Lower leg skin (tissue), 4 donors: Measurements from ENCODE around the gene TKTL1. TPM values are rescaled to one million over a fixed set of nuclear protein-coding genes. Genes with fewer than 3 reads are reported as not detected.

Experiments used
- DNase-seq, 2 donors: peaks; one replicate each; pipeline ENCODE4 v3.0.0-alpha.2; 2019; ENCODE audit warnings: low spot score in 2 of 2
- H3K4me3 ChIP-seq: fragments of 200-600 bp; sonication (generic); 2 replicates; pipeline ENCODE4 v1.5.1; 2017; ENCODE audit warnings: mild to moderate bottlenecking, low read depth; ENCODE audit not compliant: poor library complexity, severe bottlenecking
- CTCF ChIP-seq, 3 donors: fragments of 450-650 bp; IDR thresholded peaks; one replicate each; pipeline ENCODE4 v1.5.1; 2016; ENCODE audit warnings: antibody characterized with exemption in 3 of 3, mild to moderate bottlenecking in 3 of 3, moderate library complexity in 2 of 3
- POLR2A ChIP-seq, 2 donors: fragments of 450-650 bp; IDR thresholded peaks; one replicate each; pipeline ENCODE4 v1.6.1; 2016 to 2017; ENCODE audit warnings: antibody characterized with exemption in 2 of 2, mild to moderate bottlenecking in 1 of 2, moderate library complexity in 1 of 2
- WGBS, 2 donors: methylation state at CpG; one replicate each; pipeline ENCODE4 v1.1.5; 2018; 5-methylcytosine and 5-hydroxymethylcytosine counted together
- intact Hi-C: fragments of 100-400 bp; cut with DNase I; formaldehyde crosslinking; loops from one replicate; pipeline ENCODE4 v1.15.0; 2023; ENCODE audit warnings: low total_unique reads
- total RNA-seq, 4 donors: library from RNA; depleted of rRNA; stranded (reverse); fragments of >200 nt; gene quantifications; one replicate each; pipeline ENCODE4 v1.1.0, GENCODE V29; 2016

Gene TKTL1
- total RNA-seq, 4 donors from 2014 or later = 0.42 to 1.1 (median 0.46) TPM; not detected in 1

GRCh38 chrX:154327038-154327820, 31.6 kb downstream of the TKTL1 start:
- no peak overlapping the region for H3K4me3 ChIP-seq
- 16 to 43% methylated on average over 11 of the region's 11 CpGs for WGBS, 2 donors
- no peak for DNase-seq
- no peak for TF ChIP-seq CTCF (IDR thresholded peaks at IDR 0.05)
- no peak for TF ChIP-seq POLR2A (IDR thresholded peaks at IDR 0.05)
- intact Hi-C loops = no loop called here

- no peak for DNase-seq
- no peak for TF ChIP-seq CTCF (IDR thresholded peaks at IDR 0.05)
- TF ChIP-seq POLR2A (IDR thresholded peaks at IDR 0.05) = no peak
- 89 to 93% methylated on average over 3 to 5 of the region's 5 CpGs for whole genome bisulfite sequencing, 2 donors
- no peak overlapping the region for H3K4me3 ChIP-seq
- intact Hi-C loops = no loop called here
Measured at GRCh38 chrX:154328646-154329045, 33.1 kb downstream of the TKTL1 start.

- no peak for TF ChIP-seq CTCF (IDR thresholded peaks at IDR 0.05)
- TF ChIP-seq POLR2A (IDR thresholded peaks at IDR 0.05) = no peak
- no peak overlapping the region for H3K4me3 ChIP-seq
- intact Hi-C loops = no loop called here
- WGBS, 2 donors = 82 to 92% methylated on average over 10 of the region's 10 CpGs
- no peak for DNase-seq
Measured at GRCh38 chrX:154329294-154329693, 33.7 kb downstream of the TKTL1 start.

GRCh38 chrX:154332561-154332960, 37.0 kb downstream of the TKTL1 start:
- DNase-seq = no peak
- intact Hi-C loops = no loop called here
- 85 to 93% methylated on average over 7 to 28 of the region's 29 CpGs for WGBS, 2 donors
- TF ChIP-seq CTCF (IDR thresholded peaks at IDR 0.05) (no peak), POLR2A (IDR thresholded peaks at IDR 0.05) (no peak)
- H3K4me3 ChIP-seq = no peak overlapping the region

- WGBS, 2 donors = 90% methylated on average over 9 of the region's 9 CpGs; no CpG with 5 or more reads in 1 of the 2 donors
- TF ChIP-seq CTCF (IDR thresholded peaks at IDR 0.05) (no peak), POLR2A (IDR thresholded peaks at IDR 0.05) (no peak)
- H3K4me3 ChIP-seq = no peak overlapping the region
- intact Hi-C loops = no loop called here
- DNase-seq = no peak
Measured at GRCh38 chrX:154333116-154333515, 37.5 kb downstream of the TKTL1 start.
